Right lobe of liver (tissue), 6 donors: ENCODE measurements around the gene MMP19. TPM values are rescaled to one million over a fixed set of nuclear protein-coding genes. Genes with fewer than 3 reads are reported as not detected.

Source experiments
- ATAC-seq, 4 donors: fragments of 200-7000 bp; cut with Tn5 transposase; one replicate each; pipeline ENCODE4 v1.9.1; 2020; ENCODE audit warnings: mild to moderate bottlenecking in 4 of 4, moderate library complexity in 4 of 4
- DNase-seq, 3 donors: peaks; one replicate each; pipeline ENCODE4 v3.0.0-alpha.2; 2020
- H3K27ac ChIP-seq, 3 donors: fragments of 200-600 bp; one replicate each; pipeline ENCODE4 v1.8.0; 2022
- H3K27me3 ChIP-seq, 2 donors: fragments of 200-600 bp; one replicate each; pipeline ENCODE4 v1.8.0; 2022
- H3K36me3 ChIP-seq, 4 donors: fragments of 200-600 bp; sonication (generic) in 1 of 4; one replicate each; pipeline versions ENCODE4 v1.5.1 to v1.8.0; 2017 to 2022; ENCODE audit warnings: control low read depth in 1 of 4
- H3K4me1 ChIP-seq, 4 donors: fragments of 200-600 bp; sonication (generic) in 1 of 4; one replicate each; pipeline versions ENCODE4 v1.5.1 to v1.8.0; 2017 to 2022; ENCODE audit warnings: control low read depth in 1 of 4
- H3K4me3 ChIP-seq, 3 donors: fragments of 200-600 bp; one replicate each; pipeline ENCODE4 v1.8.0; 2022
- H3K9me3 ChIP-seq, 4 donors: fragments of 200-600 bp; sonication (generic) in 1 of 4; one replicate each; pipeline versions ENCODE4 v1.5.1 to v1.8.0; 2017 to 2022; ENCODE audit warnings: control low read depth in 1 of 4
- CTCF ChIP-seq, 4 donors: fragments of 200-600 bp in 3 of 4; fragments of 450-650 bp in 1 of 4; IDR thresholded peaks; one replicate each; pipeline versions ENCODE4 v1.5.1 to v1.8.0; 2016 to 2022; ENCODE audit warnings: antibody characterized with exemption in 4 of 4, mild to moderate bottlenecking in 2 of 4
- POLR2A ChIP-seq: fragments of 450-650 bp; IDR thresholded peaks from one replicate; pipeline ENCODE4 v1.6.1; 2017; ENCODE audit warnings: antibody characterized with exemption, mild to moderate bottlenecking
- WGBS: methylation state at CpG from one replicate; pipeline ENCODE4 v1.1.6; 2018; ENCODE audit warnings: low coverage, low lambda C conversion rate; ENCODE audit not compliant: insufficient coverage; ENCODE audit errors: missing lambda C conversion rate; 5-methylcytosine and 5-hydroxymethylcytosine counted together
- intact Hi-C, 2 donors: fragments of 100-400 bp; cut with DNase I; formaldehyde crosslinking; loops; one replicate each; pipeline versions ENCODE4 v1.11.2 to v1.14.1; 2022
- long read RNA-seq: library from polyadenylated mRNA; unstranded; transcript quantifications from one replicate; pipeline ENCODE4 v2.0.0, GENCODE V29; 2019
- total RNA-seq, 6 experiments: library from RNA; depleted of rRNA in 2 of 6; stranded (reverse); fragments of >200 nt in 2 of 6; fragmentation: NEBNext Ultra II Directional in 3 of 6; extraction: Animal tissue kit (Norgen Biotek cat#: 25700) in 3 of 6; gene quantifications; one replicate each; pipeline versions ENCODE4 v1.1.0 to v1.2.4, GENCODE V29; 2016 to 2023
- donor health status: DM: no; HTN: yes; CAD: no.
- donor health status: DM: no; HTN: no; CAD: no.
- donor health status: DM: no; HTN: no; CAD: no.
- donor health status: DM: no; HTN: yes; CAD: no.
- donor health status: DM: no; HTN: yes; CAD: no.

Gene MMP19
- total RNA-seq = 1 to 10 TPM; 1.3 to 5.0 (median 1.9) TPM
- long read RNA-seq = 0 reads

- intact Hi-C loops = no loop called here
- Histone ChIP-seq H3K27ac (no peak within 1 kb of the TSS), H3K27me3 (no peaks in the 10 kb centered on the region), H3K36me3 (no peaks in the 10 kb centered on the region), H3K9me3 (no peaks in the 10 kb centered on the region), H3K4me3 (peak within 1 kb of the TSS; percentile 8 to 35 (median 9)), H3K4me1 (no peaks in the 10 kb centered on the region)
- TF ChIP-seq CTCF (IDR thresholded peaks at IDR 0.05) = no peak
- peak; percentile 30 for TF ChIP-seq POLR2A
- WGBS = 81% methylated on average over 4 of the region's 10 CpGs
- ATAC-seq (peak; percentile 23 to 64 (median 50)), DNase-seq (no peak)
Measured at GRCh38 chr12:55842681-55843429, at the start of gene MMP19. Gene MMP19, minus strand, starts transcription at chr12:55842936. Its CDS starts 106 bp downstream, at chr12:55842830.

GRCh38 chr12:55891310-55891709, 48.6 kb upstream of the MMP19 start:
- TF ChIP-seq CTCF (IDR thresholded peaks at IDR 0.05) = no peak
- 100% methylated on average over 3 of the region's 4 CpGs for WGBS
- intact Hi-C loops = no loop called here
- peaks cover 0 to 7% (median 0%) of the 10 kb centered on the region in 4 donors for H3K4me1 ChIP-seq
- no peaks in the 10 kb centered on the region for H3K36me3 ChIP-seq
- ATAC-seq = no peak
- no peaks in the 10 kb centered on the region for H3K27me3 ChIP-seq
- H3K9me3 ChIP-seq = no peaks in the 10 kb centered on the region
- no peak for DNase-seq
- no peak overlapping the region for H3K27ac ChIP-seq
- no peak overlapping the region for H3K4me3 ChIP-seq

- Histone ChIP-seq H3K4me1 (peaks cover 0 to 7% (median 0%) of the 10 kb centered on the region in 4 donors), H3K27me3 (no peaks in the 10 kb centered on the region), H3K36me3 (no peaks in the 10 kb centered on the region), H3K27ac (no peak overlapping the region), H3K9me3 (no peaks in the 10 kb centered on the region), H3K4me3 (no peak overlapping the region)
- no peak for DNase-seq
- TF ChIP-seq POLR2A (no peak), CTCF (IDR thresholded peaks at IDR 0.05) (no peak)
- intact Hi-C loops = no loop called here
- ATAC-seq = no peak
- WGBS = 63% methylated on average over 1 of the region's 1 CpG
Measured at GRCh38 chr12:55885113-55885512, 42.4 kb upstream of the MMP19 start.

GRCh38 chr12:55877824-55878223, 35.1 kb upstream of the MMP19 start:
- DNase-seq (no peak), ATAC-seq (no peak)
- Histone ChIP-seq H3K27ac (no peak overlapping the region), H3K36me3 (no peaks in the 10 kb centered on the region), H3K27me3 (no peaks in the 10 kb centered on the region), H3K4me1 (no peaks in the 10 kb centered on the region), H3K9me3 (no peaks in the 10 kb centered on the region), H3K4me3 (no peak overlapping the region)
- TF ChIP-seq CTCF (IDR thresholded peaks at IDR 0.05) (no peak), POLR2A (no peak)
- intact Hi-C loops = no loop called here
